Tibial nerve (tissue), 4 donors: ENCODE measurements around the gene ANKRD40.

Experiments used
- CTCF ChIP-seq, 5 experiments: fragments of 200-600 bp in 3 of 5; fragments of 450-650 bp in 2 of 5; sonication (generic) in 3 of 5; IDR thresholded peaks; one replicate each; pipeline ENCODE4 v1.5.1; 2016 to 2019; ENCODE audit warnings: antibody characterized with exemption in 5 of 5, mild to moderate bottlenecking in 3 of 5, moderate library complexity in 2 of 5
- EP300 ChIP-seq, 2 donors: sonication (generic); formaldehyde crosslinking; IDR thresholded peaks; one replicate each; pipeline ENCODE4 v1.6.1; 2017; ENCODE audit warnings: antibody characterized with exemption in 2 of 2, mild to moderate bottlenecking in 1 of 2
- POLR2A ChIP-seq, 2 donors: fragments of 450-650 bp; IDR thresholded peaks; one replicate each; pipeline ENCODE4 v1.6.1; 2017; ENCODE audit warnings: antibody characterized with exemption in 2 of 2, mild to moderate bottlenecking in 2 of 2, moderate library complexity in 2 of 2

- TF ChIP-seq CTCF (IDR thresholded peaks at IDR 0.05) (no peak), POLR2A (IDR thresholded peaks at IDR 0.05) (no peak), EP300 (IDR thresholded peaks at IDR 0.05) (no peak)
These were observed 15.0 kb upstream of the ANKRD40 start for GRCh38 chr17:50722746-50723145.
